Adipose tissue (tissue), 3 donors: Measurements from ENCODE around the gene MIP. TPM values are rescaled to one million over a fixed set of nuclear protein-coding genes. Genes with fewer than 3 reads are reported as not detected.
"Not testable (repeated sequence)": the region's sequence is repeated elsewhere in the genome, so short reads cannot be mapped to it uniquely, and the experiment has no call there.

ENCODE experiments used
- H3K27ac ChIP-seq: one replicate; pipeline ENCODE4 v1.5.1; 2013; ENCODE audit warnings: low read depth, low read length
- WGBS, 3 donors: extraction: QIAGEN DNeasy Blood & Tissue Kit; methylation state at CpG; one replicate each; pipeline ENCODE4 v1.1.7; 2013; 5-methylcytosine and 5-hydroxymethylcytosine counted together
- polyA plus RNA-seq, 3 donors: library from polyadenylated mRNA; stranded (reverse); fragments of 200-250 nt; gene quantifications; one replicate each; pipeline ENCODE4 v1.2.3, GENCODE V29; 2013
- donor health status: healthy with polysubstance abuse.
- donor health status: Bipolar disorder and iron deficiency.
- donor health status: healthy.

The MIP gene
- polyA plus RNA-seq, 3 donors, result 0.16 TPM; not detected in 2

- 95 to 96% (median 95%) methylated on average over 11 of the region's 11 CpGs for WGBS, 3 donors
- H3K27ac ChIP-seq, result no peak overlapping the region
Observed at GRCh38 chr12:56417739-56418138, 36.7 kb downstream of the MIP start.

- WGBS, 3 donors, result 84 to 95% (median 93%) methylated on average over 3 of the region's 3 CpGs
Observed at GRCh38 chr12:56414401-56414800, 40.1 kb downstream of the MIP start.

GRCh38 chr12:56413392-56413791 is 41.1 kb downstream of the MIP start:
- H3K27ac ChIP-seq, result no peak overlapping the region
- WGBS, 3 donors, result 63 to 89% (median 86%) methylated on average over 7 of the region's 7 CpGs

More at GRCh38 chr12:56414401-56414800, 40.1 kb downstream of the MIP start:
- H3K27ac ChIP-seq, result no peak overlapping the region

- H3K27ac ChIP-seq, result no peak overlapping the region
- 69 to 81% (median 81%) methylated on average over 6 of the region's 6 CpGs for WGBS, 3 donors
Observed at GRCh38 chr12:56411781-56412639, 42.4 kb downstream of the MIP start.

- WGBS, 3 donors, result 83 to 94% (median 93%) methylated on average over 4 of the region's 4 CpGs
- no peak overlapping the region for H3K27ac ChIP-seq
Observed at GRCh38 chr12:56410768-56411167, 43.7 kb downstream of the MIP start.

GRCh38 chr12:56408799-56409417 is 45.5 kb downstream of the MIP start:
- H3K27ac ChIP-seq, result no peak overlapping the region
- WGBS, 3 donors, result 82 to 92% (median 89%) methylated on average over 5 of the region's 5 CpGs

GRCh38 chr12:56404227-56404626 is 50.2 kb downstream of the MIP start:
- H3K27ac ChIP-seq, result not testable (repeated sequence)
- WGBS, 3 donors, result 65 to 95% (median 89%) methylated on average over 3 of the region's 3 CpGs

- not testable (repeated sequence) for H3K27ac ChIP-seq
Observed at GRCh38 chr12:56401612-56402011, 52.8 kb downstream of the MIP start.

- H3K27ac ChIP-seq, result not testable (repeated sequence)
- 10 to 94% (median 87%) methylated on average over 1 of the region's 3 CpGs for WGBS, 3 donors
Observed at GRCh38 chr12:56401125-56401524, 53.3 kb downstream of the MIP start.

Other genes starting within 250 kb of the MIP start
- gene RNF41, start 232.7 kb downstream of the MIP start, polyA plus RNA-seq, result 10 to 100 TPM; 15.3 to 51.7 (median 26.7) TPM
- gene NABP2, start 230.3 kb downstream of the MIP start, polyA plus RNA-seq, result 10 to 100 TPM; 20.9 to 22.3 (median 21.3) TPM
- 100 to 1,000 TPM in 1 of 3 donors, 1 to 10 TPM in 1, under 1 TPM in 1; 0.31 to 209 (median 1.0) TPM for gene SLC39A5, start 224.6 kb downstream of the MIP start, polyA plus RNA-seq
- gene ANKRD52, start 196.3 kb downstream of the MIP start, polyA plus RNA-seq, result 1 to 10 TPM; 5.6 to 9.9 (median 9.7) TPM
- gene COQ10A, start 187.7 kb downstream of the MIP start, polyA plus RNA-seq, result 10 to 100 TPM in 2 of 3 donors, 1 to 10 TPM in 1; 8.5 to 11.6 (median 11.1) TPM
- gene CS, start 154.3 kb downstream of the MIP start, polyA plus RNA-seq, result 100 to 1,000 TPM in 1 of 3 donors, 10 to 100 TPM in 2; 82.8 to 289 (median 83.0) TPM
- gene CNPY2, start 138.7 kb downstream of the MIP start, polyA plus RNA-seq, result 10 to 100 TPM; 86.3 to 99.0 (median 95.9) TPM
- gene PAN2, start 120.7 kb downstream of the MIP start, polyA plus RNA-seq, result 10 to 100 TPM; 16.8 to 33.7 (median 29.8) TPM
- 1 to 10 TPM in 1 of 3 donors, under 1 TPM in 1, not detected in 1; 0.62 to 3.1 TPM for gene IL23A, start 115.8 kb downstream of the MIP start, polyA plus RNA-seq
- 10 to 100 TPM; 32.5 to 58.4 (median 56.5) TPM for gene STAT2, start 94.5 kb downstream of the MIP start, polyA plus RNA-seq
- gene APOF, start 91.8 kb downstream of the MIP start, polyA plus RNA-seq, result under 1 TPM in 1 of 3 donors, not detected in 2; 0.03 TPM
- gene TIMELESS, start 5.2 kb downstream of the MIP start, polyA plus RNA-seq, result 1 to 10 TPM; 3.9 to 5.0 (median 4.7) TPM
- 1 to 10 TPM; 2.0 to 2.5 (median 2.3) TPM for gene SPRYD4, start 13.9 kb upstream of the MIP start, polyA plus RNA-seq
- gene GLS2, start 33.5 kb upstream of the MIP start, polyA plus RNA-seq, result 10 to 100 TPM in 1 of 3 donors, under 1 TPM in 2; 0.34 to 61.5 (median 0.71) TPM
- gene RBMS2, start 67.2 kb upstream of the MIP start, polyA plus RNA-seq, result 10 to 100 TPM in 2 of 3 donors, 1 to 10 TPM in 1; 3.3 to 24.4 (median 12.6) TPM
- gene BAZ2A, start 175.7 kb upstream of the MIP start, polyA plus RNA-seq, result 10 to 100 TPM; 18.9 to 56.0 (median 29.3) TPM
- 100 to 1,000 TPM; 365 to 916 (median 482) TPM for gene ATP5F1B, start 191.3 kb upstream of the MIP start, polyA plus RNA-seq
- gene PTGES3, start 233.6 kb upstream of the MIP start, polyA plus RNA-seq, result 100 to 1,000 TPM in 1 of 3 donors, 10 to 100 TPM in 2; 70.2 to 165 (median 99.6) TPM